ENCODE measurements around the gene ESYT3.

GRCh38 chr3:138472141-138472825, 37.9 kb downstream of the ESYT3 start:
- TF ChIP-seq CTCF (IDR thresholded peaks at IDR 0.05) (no peak), POLR2A (IDR thresholded peaks at IDR 0.05) (no peak)

All from body of pancreas (tissue), 4 donors.